Erythroblast (primary cell): ENCODE results near the gene NLK.

Experiments used
- GATA1 ChIP-seq: IDR thresholded peaks from 2 replicates; pipeline ENCODE4 v1.6.1; 2011; ENCODE audit warnings: low read depth, mild to moderate bottlenecking, control low read depth, low read length, moderate library complexity
- POLR2A ChIP-seq: IDR thresholded peaks from 2 replicates; pipeline ENCODE4 v1.6.1; 2011; ENCODE audit warnings: mild to moderate bottlenecking, low read length

DNA sequence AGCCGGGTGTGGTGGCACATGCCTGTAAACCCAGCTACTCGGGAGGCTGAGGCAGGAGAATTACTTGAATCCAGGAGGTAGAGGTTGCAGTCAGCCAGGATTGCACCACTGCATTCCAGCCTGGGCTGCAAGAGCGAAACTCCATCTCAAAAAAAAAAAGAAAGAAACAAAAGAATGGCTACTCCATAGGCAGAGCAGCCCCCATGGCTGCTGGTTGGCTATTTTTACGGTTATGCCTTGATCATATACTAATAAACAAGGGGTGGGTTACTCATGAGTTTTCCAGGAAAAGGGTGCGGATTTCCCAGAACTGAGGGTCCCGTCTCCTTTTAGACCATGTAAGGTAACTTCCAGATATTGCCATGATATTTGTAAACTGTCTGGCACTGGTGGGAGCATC is 200.3 kb downstream of the NLK start:
- no peak for TF ChIP-seq POLR2A
- no peak for TF ChIP-seq GATA1
